Stimulated activated CD8-positive, alpha-beta memory T cell treated with anti-CD3 and anti-CD28 coated beads, Interleukin-15, amount 100 ng/mL, for 24 hours (primary cell): ENCODE results near the gene TTC39A.

Source experiments
- DNase-seq: peaks from one replicate; pipeline ENCODE4 v3.0.0-alpha.2; 2020; ENCODE audit warnings: low read depth

The TTC39A gene

GRCh38 chr1:51330331-51331201, at the start of gene TTC39A:
Gene TTC39A (minus strand): TSS chr1:51330562. CDS start chr1:51330477, 85 bp downstream.
- DNase-seq, result no peak

DNA sequence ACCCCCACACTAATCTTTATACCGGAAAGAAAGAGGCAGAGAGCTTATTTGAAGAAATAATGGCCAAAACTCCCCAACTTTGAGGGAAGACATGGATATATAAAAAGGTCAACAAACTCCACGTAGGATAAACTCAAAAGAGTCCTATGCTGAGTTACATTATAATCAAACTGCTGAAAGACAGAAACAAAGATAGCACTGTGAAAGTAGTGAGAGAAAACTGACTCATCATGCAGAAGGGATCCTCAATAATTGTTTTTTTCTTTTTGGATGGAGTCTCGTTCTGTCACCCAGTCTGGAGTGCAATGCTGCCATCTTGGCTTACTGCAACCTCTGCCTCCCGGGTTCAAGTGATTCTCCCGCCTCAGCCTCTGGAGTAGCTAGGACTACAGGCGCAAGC, 48.5 kb upstream of the TTC39A start:
- DNase-seq, result no peak

DNA sequence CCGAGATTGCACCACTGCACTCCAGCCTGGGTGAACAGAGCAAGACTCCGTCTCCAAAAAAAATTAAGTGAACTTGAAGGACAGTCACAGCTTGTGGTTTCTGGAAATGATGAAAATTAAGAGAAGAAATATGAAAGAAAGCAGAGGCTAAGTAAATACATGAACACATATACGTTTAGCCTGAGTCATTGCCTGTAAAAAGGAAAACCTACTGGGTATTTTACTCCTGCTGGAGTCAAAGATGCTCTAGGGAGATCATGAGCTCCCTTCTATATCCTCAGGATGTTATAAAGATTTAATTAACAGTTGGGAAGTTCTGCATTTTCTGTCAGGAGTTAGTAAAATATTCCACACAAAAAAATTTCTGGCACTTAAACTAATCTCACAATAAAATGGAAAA, 43.5 kb upstream of the TTC39A start:
- no peak for DNase-seq

DNA sequence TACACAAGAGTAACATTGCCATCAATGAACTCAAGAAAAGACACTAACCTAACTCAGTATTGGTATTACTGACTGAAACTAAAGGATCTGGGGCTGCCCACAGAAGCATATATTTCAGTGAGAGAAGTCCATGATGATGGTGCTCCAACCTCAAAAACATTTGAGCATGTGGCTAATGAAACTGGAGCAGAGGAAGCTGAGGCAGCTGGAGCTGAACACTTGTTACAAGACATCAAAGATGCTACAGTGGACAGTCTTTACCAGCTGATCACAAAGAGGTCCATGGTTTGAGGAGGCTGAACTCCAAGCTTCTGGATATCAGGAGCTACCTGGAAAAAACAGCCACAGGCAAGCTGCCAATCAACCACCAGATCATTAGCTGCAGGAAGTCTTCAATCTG, 42.2 kb upstream of the TTC39A start:
- DNase-seq, result no peak

DNA sequence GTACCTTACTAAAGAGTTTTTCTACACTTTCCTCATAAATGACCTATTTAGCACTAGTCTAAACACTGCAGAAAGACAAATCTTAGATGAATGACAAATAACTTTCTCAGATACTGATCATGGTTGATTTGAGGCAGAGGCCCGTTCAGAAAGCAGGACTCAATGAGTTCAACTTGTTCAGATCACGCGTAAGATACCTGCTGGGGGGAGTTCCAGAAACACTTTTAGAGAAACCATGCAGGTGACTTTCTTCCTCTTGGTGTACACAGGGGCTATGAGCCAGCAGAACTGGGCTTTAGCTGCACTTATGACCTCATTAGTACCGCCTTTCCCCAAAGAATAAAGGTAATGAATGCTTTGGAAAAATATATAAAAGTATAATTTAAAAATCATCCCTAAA, 38.8 kb upstream of the TTC39A start:
- DNase-seq, result no peak

- DNase-seq, result no peak
Measured at GRCh38 chr1:51365774-51366173, 35.4 kb upstream of the TTC39A start.

- DNase-seq, result no peak
Measured at GRCh38 chr1:51359879-51360278, 29.5 kb upstream of the TTC39A start.

- no peak for DNase-seq
Measured at GRCh38 chr1:51355382-51355781, 25.0 kb upstream of the TTC39A start.

DNA sequence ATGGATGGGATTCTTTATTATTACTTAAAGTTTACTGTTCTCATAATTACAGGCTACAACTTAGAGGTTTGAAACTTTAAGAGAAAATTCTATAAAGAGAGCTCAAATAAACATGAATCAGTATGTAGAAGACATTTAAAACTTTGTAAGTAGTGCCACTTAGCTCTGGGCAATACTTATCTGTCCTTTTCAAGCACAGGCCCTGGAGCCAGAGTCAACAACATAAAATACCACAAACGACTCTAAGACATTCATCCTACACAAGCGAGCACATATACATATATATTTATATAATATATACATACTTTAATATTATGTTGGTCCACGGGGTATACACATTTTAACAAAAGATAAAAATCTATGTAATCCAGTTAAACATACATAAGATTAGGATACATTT, 24.1 kb upstream of the TTC39A start:
- no peak for DNase-seq

- no peak for DNase-seq
Measured at GRCh38 chr1:51351907-51352306, 21.5 kb upstream of the TTC39A start.

DNA sequence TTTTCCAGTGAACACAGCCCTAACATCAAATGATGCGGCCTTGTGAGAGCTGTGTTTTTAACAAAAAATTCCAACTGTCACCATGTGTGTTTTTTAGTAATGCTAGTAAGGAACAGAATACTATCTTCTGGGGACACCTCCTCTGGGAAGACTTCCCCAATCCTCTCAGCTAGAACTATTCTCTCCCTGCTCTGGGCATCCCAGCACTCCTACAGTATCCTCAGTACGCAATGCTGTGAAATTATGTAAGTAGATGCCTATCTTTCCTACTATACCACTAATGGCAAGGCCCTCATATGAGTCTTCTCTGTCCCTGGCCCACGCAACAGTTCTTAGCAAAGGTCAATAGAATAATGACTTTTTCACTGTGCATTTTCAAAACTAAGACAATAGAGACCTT, 19.5 kb upstream of the TTC39A start:
- no peak for DNase-seq

- DNase-seq, result no peak
Measured at GRCh38 chr1:51348147-51348527, 17.8 kb upstream of the TTC39A start.

DNA sequence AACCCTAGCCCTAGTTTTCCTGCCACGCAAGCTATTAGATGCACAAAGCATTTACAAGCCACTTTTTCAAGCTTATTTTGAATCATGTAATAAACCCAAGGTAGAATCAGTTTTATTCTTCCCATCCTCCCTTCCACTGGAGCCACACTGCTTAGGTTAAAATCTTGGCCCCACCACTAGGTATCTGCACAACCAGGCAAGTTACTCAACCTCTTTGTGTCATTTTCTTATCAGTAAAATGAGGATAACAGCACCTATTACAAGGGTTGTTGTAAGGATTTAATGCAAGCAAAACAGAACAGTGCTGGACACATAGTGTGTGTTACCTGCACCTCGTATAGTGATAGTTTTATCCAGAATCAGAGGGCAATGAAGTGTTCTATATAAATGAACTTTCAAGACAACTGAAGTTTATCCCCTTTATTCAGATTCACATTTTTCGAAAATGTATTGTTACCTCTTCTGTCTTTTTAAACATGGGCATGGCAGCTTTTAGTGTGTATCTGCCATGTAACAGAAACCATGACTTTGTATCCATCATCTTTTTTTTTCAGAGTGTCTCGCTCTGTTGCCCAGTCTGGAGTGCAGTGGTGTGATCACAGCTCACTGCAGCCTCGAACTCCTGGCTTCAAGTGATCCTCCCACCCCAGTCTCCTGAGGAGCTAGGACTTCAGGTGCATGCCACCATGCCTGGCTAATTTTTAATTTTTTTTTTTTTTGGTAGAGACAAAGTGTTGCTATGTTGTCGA, 17.2 kb upstream of the TTC39A start:
- DNase-seq, result no peak

GRCh38 chr1:51346086-51346942, 16.0 kb upstream of the TTC39A start:
- DNase-seq, result no peak

- DNase-seq, result no peak
Measured at GRCh38 chr1:51345300-51345687, 14.9 kb upstream of the TTC39A start.

GRCh38 chr1:51344602-51345299, 14.4 kb upstream of the TTC39A start:
- no peak for DNase-seq

DNA sequence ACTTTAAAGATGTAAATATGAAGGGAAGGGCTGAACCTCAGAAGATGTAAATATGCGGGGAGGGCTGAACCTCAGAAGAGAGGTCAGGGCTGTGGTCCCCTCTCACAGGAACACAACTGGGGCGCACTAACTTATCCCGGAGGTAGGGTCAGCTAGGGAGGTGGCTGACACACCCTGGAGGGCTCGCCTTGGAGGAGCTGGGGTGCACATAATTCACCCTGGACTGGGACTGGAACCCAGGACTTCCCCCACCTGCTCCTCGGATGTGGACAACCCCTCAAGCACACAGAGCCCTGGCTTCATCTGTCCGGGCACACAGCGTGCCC, 13.9 kb upstream of the TTC39A start:
- no peak for DNase-seq

GRCh38 chr1:51343624-51344023, 13.3 kb upstream of the TTC39A start:
- DNase-seq, result no peak

GRCh38 chr1:51342591-51343206, 12.3 kb upstream of the TTC39A start:
- no peak for DNase-seq

GRCh38 chr1:51341876-51342496, 11.6 kb upstream of the TTC39A start:
- DNase-seq, result no peak

GRCh38 chr1:51340380-51340779, 10.0 kb upstream of the TTC39A start:
- DNase-seq, result no peak
